ENCODE results near the gene CFAP119. TPM values are rescaled to one million over a fixed set of nuclear protein-coding genes. Genes with fewer than 3 reads are reported as not detected.

CFAP119 gene
- total and polyA plus RNA-seq, 9 of the 15 experiments (the other 6 are each of a cell fraction or from before 2014, with no cell fraction given), result 5.5 to 33.7 (median 9.6) TPM

DNA sequence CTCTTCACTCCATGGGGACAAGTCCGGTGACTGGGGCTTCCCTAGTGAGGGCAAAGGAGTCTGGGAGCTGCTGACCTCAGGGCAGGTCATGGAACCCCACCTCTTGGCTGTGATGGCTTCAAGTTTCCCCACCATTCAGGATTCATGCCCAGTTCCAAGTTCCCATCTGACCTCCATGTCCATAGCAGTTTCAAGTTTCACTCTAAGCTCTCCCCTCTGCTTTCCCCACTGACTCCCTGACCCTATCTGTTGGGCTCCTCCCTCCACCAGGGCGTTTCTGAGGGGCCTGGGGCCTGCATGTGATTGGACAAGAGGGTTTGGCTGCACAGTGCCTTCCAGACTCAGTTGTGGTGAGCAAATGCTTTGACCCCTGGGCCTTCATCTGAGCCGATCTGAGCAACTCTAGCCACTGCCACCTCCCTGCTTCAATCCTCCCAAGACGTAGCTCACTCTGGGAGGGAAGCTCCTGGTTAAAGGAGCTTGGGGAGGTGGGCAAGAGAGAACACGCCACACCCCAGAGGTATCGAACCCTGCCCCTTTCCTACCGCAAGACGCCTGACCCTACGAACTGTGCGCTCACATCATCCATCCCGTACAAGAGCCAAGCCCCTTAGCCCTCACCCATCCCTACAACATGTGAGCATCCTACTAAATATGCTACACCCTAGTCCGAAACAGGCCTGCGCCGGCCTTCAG is 16.8 kb upstream of the CFAP119 start (continued):
- TF ChIP-seq MEIS2 (IDR thresholded peaks at IDR 0.05; ENCODE audit: partially characterized antibody) (no peak), EGR1 (conservative IDR thresholded peaks at IDR 0.05) (no peak), ZNF174 (CRISPR knock-in tag; IDR thresholded peaks at IDR 0.05) (no peak), TGIF2 (CRISPR knock-in tag; IDR thresholded peaks at IDR 0.05) (no peak), ZNF354B (CRISPR knock-in tag; IDR thresholded peaks at IDR 0.05) (no peak), CBFA2T3 (IDR thresholded peaks at IDR 0.05) (no peak), NCOA2 (IDR thresholded peaks at IDR 0.05; ENCODE audit: partially characterized antibody in 2 of 2) (no peak), ZNF12 (CRISPR knock-in tag; IDR thresholded peaks at IDR 0.05) (no peak), RBM17 (IDR thresholded peaks at IDR 0.05; ENCODE audit: borderline replicate concordance, low read depth, low read length) (no peak), MYNN (IDR thresholded peaks at IDR 0.05) (peak; percentile 20; the same call in 1 of the 2 replicates), MYNN (CRISPR knock-in tag; IDR thresholded peaks at IDR 0.05) (no peak), NR4A1 (CRISPR knock-in tag; IDR thresholded peaks at IDR 0.05) (no peak), NR4A1 (tag; IDR thresholded peaks at IDR 0.05) (no peak)
- TF ChIP-seq, protein P1, sequence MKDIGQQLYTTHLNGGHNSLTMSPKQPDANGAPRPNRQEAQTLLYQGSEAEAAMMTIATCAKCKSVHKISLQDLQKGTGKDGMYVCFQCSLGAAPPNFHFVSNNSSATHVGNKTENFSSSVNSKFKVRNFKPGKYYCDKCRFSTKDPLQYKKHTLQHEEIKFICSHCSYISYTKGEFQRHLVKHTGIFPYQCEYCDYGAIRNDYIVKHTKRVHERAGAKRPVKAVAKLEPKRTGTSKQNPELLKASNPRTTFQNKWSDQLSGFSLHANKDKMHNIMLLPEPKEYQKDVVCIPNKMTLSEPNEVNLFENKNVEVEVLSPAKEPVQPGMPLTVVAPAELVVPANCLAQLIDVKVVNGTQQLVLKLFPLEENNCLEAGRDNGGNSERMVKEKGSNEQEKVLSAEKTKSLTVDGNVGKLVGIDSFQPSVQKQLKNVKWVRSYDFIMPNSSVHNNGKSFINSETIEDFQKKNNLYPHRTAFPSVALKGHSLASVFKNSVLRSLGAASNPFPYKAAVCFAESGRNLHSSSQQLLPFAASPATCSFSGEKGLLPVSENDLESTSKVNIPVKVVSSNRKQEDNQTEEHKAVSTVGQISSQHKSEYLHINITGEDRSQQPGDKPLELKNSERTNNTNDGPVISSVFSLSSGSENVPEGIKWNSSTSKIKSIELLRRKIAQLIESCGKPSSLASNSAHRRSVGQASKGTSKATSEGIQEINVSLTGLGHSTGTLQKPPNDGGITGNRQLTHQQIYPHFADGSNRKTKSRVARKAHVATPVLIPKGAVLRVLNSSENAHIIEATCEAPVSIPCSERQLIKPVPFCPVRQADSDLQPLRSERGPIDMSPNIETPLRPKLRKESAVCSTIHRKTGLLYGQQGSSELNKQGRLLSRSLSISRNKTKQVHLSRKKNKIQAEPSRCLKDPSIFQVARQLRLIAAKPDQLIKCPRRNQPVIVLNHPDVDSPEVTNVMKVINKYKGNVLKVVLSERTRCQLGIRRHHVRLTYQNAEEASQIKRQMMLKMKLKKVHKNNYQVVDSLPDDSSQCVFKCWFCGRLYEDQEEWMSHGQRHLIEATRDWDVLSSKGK (CRISPR knock-in tag; IDR thresholded peaks at IDR 0.05), result no peak
- TF ChIP-seq, protein P2, sequence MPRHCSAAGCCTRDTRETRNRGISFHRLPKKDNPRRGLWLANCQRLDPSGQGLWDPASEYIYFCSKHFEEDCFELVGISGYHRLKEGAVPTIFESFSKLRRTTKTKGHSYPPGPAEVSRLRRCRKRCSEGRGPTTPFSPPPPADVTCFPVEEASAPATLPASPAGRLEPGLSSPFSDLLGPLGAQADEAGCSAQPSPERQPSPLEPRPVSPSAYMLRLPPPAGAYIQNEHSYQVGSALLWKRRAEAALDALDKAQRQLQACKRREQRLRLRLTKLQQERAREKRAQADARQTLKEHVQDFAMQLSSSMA (CRISPR knock-in tag; IDR thresholded peaks at IDR 0.05), result no peak
- TF ChIP-seq, protein P3, sequence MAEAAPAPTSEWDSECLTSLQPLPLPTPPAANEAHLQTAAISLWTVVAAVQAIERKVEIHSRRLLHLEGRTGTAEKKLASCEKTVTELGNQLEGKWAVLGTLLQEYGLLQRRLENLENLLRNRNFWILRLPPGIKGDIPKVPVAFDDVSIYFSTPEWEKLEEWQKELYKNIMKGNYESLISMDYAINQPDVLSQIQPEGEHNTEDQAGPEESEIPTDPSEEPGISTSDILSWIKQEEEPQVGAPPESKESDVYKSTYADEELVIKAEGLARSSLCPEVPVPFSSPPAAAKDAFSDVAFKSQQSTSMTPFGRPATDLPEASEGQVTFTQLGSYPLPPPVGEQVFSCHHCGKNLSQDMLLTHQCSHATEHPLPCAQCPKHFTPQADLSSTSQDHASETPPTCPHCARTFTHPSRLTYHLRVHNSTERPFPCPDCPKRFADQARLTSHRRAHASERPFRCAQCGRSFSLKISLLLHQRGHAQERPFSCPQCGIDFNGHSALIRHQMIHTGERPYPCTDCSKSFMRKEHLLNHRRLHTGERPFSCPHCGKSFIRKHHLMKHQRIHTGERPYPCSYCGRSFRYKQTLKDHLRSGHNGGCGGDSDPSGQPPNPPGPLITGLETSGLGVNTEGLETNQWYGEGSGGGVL (CRISPR knock-in tag; IDR thresholded peaks at IDR 0.05), result no peak
- TF ChIP-seq, protein P4, sequence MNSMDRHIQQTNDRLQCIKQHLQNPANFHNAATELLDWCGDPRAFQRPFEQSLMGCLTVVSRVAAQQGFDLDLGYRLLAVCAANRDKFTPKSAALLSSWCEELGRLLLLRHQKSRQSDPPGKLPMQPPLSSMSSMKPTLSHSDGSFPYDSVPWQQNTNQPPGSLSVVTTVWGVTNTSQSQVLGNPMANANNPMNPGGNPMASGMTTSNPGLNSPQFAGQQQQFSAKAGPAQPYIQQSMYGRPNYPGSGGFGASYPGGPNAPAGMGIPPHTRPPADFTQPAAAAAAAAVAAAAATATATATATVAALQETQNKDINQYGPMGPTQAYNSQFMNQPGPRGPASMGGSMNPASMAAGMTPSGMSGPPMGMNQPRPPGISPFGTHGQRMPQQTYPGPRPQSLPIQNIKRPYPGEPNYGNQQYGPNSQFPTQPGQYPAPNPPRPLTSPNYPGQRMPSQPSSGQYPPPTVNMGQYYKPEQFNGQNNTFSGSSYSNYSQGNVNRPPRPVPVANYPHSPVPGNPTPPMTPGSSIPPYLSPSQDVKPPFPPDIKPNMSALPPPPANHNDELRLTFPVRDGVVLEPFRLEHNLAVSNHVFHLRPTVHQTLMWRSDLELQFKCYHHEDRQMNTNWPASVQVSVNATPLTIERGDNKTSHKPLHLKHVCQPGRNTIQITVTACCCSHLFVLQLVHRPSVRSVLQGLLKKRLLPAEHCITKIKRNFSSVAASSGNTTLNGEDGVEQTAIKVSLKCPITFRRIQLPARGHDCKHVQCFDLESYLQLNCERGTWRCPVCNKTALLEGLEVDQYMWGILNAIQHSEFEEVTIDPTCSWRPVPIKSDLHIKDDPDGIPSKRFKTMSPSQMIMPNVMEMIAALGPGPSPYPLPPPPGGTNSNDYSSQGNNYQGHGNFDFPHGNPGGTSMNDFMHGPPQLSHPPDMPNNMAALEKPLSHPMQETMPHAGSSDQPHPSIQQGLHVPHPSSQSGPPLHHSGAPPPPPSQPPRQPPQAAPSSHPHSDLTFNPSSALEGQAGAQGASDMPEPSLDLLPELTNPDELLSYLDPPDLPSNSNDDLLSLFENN (IDR thresholded peaks at IDR 0.05; ENCODE audit: low read depth in 2 of 2, low read length in 2 of 2), result no peak
- TF ChIP-seq, protein P5, sequence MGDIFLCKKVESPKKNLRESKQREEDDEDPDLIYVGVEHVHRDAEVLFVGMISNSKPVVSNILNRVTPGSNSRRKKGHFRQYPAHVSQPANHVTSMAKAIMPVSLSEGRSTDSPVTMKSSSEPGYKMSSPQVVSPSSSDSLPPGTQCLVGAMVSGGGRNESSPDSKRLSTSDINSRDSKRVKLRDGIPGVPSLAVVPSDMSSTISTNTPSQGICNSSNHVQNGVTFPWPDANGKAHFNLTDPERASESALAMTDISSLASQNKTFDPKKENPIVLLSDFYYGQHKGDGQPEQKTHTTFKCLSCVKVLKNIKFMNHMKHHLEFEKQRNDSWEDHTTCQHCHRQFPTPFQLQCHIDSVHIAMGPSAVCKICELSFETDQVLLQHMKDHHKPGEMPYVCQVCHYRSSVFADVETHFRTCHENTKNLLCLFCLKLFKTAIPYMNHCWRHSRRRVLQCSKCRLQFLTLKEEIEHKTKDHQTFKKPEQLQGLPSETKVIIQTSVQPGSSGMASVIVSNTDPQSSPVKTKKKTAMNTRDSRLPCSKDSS (IDR thresholded peaks at IDR 0.05; ENCODE audit: low read depth, partially characterized antibody), result no peak

All from K562 (cell line).